NCI-H146 (cell line): Measurements from ENCODE around the gene ROR1.
"Not testable (repeated sequence)": the region's sequence is repeated elsewhere in the genome, so short reads cannot be mapped to it uniquely, and the experiment has no call there.

ENCODE experiments used
- DNase-seq: peaks from one replicate; lab custom pipeline; 2025; lab: John Stamatoyannopoulos, UW

The ROR1 gene

DNA sequence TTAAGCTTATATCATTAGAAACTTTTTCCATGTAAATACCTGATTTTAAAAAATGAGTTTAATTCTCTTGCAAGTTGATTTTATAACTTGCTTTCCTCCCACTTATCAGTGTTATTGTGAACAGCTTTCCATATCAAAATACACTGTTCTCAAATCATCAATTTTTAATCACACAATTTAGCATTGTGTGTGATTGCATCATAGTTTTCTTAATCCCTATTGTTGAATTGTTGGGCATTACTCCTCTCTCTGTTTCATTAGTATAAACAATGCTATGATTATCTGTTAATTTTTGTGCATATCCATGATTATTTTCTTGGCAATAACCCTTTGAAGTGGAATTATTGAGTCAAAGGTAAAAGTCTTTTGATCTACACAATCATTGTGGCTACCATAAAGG is 48.7 kb downstream of the ROR1 start:
- no peak for DNase-seq

GRCh38 chr1:63824451-63824850 is 50.6 kb downstream of the ROR1 start:
- DNase-seq, result no peak

DNA sequence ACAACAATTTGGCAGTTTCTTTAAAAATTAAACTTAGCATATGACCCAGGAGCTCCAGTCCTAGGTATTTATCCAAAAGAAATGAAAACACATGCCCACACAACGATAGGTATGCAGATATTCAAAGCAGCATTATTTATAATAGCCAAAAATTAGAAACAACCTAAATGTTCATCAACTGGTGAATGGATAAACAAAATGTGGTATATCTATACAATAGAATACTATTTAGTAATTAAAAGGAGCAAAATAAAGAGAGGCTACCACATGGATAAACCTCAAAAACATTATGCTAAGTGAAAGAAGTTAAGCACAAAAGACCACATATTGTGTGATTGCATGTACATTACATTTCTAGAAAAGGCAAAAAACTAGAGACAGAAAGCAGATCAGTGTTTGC is 51.3 kb downstream of the ROR1 start:
- DNase-seq, result no peak

GRCh38 chr1:63826246-63826861 is 52.5 kb downstream of the ROR1 start:
- not testable (repeated sequence) for DNase-seq

- no peak for DNase-seq
These were observed 53.8 kb downstream of the ROR1 start for GRCh38 chr1:63827411-63828321.

- DNase-seq, result no peak
These were observed 54.7 kb downstream of the ROR1 start for GRCh38 chr1:63828322-63829044.

- DNase-seq, result no peak
These were observed 55.8 kb downstream of the ROR1 start for GRCh38 chr1:63829349-63830327.

DNA sequence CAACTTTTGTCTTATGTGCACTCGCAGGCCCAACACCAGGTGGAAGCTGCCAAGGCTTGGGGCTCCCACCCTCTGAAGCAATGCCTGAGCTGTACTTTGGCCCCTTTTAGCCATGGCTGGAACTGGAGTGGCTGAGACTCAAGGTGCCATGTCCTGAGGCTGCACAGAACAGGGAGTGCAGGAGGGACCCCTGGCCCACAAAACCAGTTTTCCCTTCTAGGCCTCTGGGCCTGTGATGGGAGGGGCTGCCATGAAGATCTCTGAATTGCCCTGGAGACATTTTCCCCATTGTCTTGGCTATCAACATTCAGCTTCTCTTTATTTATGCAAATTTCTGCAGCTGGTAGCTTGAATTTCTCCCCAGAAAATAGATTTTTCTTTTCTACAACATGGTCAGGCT is 57.6 kb downstream of the ROR1 start:
- no peak for DNase-seq

GRCh38 chr1:63833363-63834119 is 59.7 kb downstream of the ROR1 start:
- no peak for DNase-seq

DNA sequence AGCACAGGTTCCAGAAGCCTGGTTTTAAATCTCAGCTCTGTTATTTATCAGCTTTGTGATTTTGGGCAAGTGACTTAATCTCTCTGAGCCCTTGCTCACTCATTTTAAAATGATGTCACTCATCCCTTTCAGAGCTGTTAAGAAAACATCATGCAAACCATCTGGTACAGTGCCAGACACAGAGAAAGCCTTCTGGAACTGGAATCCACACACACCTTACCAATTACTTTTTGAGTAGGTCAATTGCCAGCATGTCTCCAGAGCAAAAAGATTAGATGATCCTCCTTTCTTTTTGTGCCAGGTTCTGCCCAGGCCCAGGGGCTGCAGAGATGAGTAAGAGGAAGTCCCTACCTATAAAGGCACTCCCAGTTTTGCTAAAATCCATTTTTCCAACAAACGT is 61.3 kb downstream of the ROR1 start:
- DNase-seq, result no peak

DNA sequence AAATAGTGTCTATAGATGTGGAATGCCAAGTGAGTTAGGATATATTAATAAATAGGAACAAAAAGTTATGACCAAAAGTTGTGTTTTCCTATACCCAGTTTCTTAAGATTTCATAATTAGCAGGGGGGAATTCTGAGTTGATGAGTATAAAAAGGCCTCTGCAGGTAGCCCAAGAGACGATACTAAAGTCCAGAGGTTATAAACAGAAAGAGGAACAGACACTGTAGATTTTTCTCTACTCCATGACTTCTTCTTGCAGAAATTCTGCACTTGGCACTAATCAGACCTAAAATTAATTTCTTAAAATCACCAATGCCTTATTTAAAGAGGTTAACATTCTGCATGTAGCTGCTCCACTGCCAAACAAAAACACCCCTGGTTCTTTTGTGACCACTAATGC is 62.6 kb downstream of the ROR1 start:
- DNase-seq, result no peak

- no peak for DNase-seq
These were observed 63.0 kb downstream of the ROR1 start for GRCh38 chr1:63836830-63837229.

- no peak for DNase-seq
These were observed 69.2 kb downstream of the ROR1 start for GRCh38 chr1:63843010-63843409.

DNA sequence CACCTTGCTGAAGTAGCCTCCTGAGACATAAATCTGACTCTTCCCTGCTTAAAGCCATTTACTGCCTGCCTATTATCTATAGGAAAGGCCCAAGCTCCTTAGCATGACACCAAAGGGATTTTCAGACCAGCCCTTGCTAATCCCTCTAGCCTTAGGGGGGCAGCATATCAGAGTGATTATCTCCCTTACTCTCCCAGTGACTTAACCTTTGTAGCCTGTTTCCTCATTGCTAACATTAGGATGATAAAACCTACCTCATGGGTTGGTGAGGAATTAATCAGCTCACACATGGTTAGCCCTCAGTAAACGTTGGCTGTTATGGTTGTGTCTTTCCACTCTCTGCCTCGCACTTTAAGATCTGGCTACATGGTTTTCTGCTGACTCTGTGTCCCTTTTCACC is 70.1 kb downstream of the ROR1 start:
- no peak for DNase-seq

DNA sequence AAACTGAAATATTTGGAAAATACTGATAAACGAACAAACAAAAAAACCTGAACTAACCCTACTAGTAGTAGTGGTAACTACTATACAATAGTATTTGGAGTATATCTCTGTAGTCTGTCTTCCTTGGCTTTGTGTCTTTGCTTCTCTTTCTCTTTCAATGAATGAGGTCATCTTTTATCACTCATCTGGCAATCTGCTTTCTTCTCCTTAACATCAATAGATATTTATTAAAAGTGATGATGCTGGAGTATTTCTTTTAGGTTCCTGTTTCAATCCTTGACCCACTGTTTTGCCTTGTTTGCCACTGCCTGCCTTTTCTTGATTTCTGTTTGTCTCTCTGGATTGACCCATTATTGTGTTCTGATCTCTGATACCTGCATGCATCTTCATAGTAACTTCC is 71.5 kb downstream of the ROR1 start:
- DNase-seq, result no peak

DNA sequence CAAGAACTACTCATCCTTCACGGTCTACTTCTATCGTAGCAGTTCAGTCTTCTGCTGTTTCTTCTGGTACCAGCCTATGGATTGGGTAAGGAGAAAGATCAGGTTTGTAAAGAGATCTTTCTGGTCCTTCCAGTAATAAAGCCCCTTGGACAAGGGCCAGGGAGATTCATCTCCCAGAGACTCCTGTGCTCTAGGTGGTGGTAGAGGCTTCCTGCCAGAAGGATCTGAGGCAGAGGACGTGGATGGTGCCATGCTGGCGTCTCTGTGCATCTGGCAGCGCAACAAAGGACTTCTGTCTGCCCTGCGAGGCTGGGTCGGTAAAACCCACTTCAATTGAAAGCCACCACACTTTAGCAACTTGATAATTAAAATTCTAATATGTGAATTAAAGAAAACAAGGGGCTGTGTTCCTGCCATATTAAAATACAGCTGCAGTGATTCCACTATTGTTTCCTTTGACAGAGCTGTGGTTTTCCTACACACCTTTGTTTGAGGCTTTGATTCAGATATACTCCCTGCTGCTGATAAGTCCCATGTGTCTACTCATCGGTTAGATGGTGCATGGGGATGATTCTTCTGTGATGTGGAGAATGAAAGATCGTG is 73.6 kb downstream of the ROR1 start:
- DNase-seq, result no peak

GRCh38 chr1:63848733-63849132 is 74.9 kb downstream of the ROR1 start:
- DNase-seq, result no peak

- DNase-seq, result no peak
These were observed 75.3 kb downstream of the ROR1 start for GRCh38 chr1:63849149-63849548.

DNA sequence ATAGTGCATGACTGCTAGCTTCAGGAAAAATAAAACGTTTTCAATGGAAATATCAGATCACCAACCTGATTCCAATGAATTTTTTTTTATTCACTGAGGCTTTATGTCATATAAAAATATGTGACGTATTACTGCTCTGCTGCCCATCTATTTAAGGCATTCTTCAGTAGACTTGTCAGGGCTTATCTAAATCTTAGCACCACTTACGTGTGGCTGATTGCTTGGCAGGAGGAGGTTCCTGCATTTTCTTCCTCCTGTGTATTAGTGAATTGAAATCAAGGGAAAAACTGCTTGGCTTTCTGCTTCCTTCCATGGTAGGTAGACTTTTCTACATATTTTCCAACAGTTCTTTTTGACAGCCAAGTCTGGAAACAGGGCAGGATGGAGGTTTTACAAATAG is 80.3 kb downstream of the ROR1 start:
- DNase-seq, result no peak

GRCh38 chr1:63855942-63856341 is 82.1 kb downstream of the ROR1 start:
- no peak for DNase-seq

- DNase-seq, result no peak
These were observed 83.1 kb downstream of the ROR1 start for GRCh38 chr1:63856924-63857323.
